Cardiac muscle cell (in vitro differentiated cells and primary cell): ENCODE measurements around the gene KCP. TPM values are rescaled to one million over a fixed set of nuclear protein-coding genes. Genes with fewer than 3 reads are reported as not detected.

Experiments used
- DNase-seq, 2 donors: peaks; one replicate each; pipeline versions ENCODE4 v3.0.0 to v3.0.0-alpha.2; 2010 to 2017; ENCODE audit warnings: low read depth in 1 of 2, low spot score in 1 of 2
- H3K27ac ChIP-seq: fragments of 200-600 bp; sonication (generic); 2 replicates; pipeline ENCODE4 v1.5.1; 2016
- H3K27me3 ChIP-seq: fragments of 200-600 bp; sonication (generic); 2 replicates; pipeline ENCODE4 v1.6.0; 2016; ENCODE audit warnings: control low read depth
- H3K36me3 ChIP-seq: fragments of 200-600 bp; sonication (generic); 2 replicates; pipeline ENCODE4 v1.5.1; 2016; ENCODE audit warnings: control low read depth
- H3K4me1 ChIP-seq: fragments of 200-600 bp; sonication (generic); 2 replicates; pipeline ENCODE4 v1.8.1; 2017; ENCODE audit warnings: low read depth, mild to moderate bottlenecking, mixed run types
- H3K4me3 ChIP-seq: fragments of 200-600 bp; sonication (generic); 2 replicates; pipeline ENCODE4 v1.5.1; 2016; ENCODE audit warnings: mild to moderate bottlenecking
- H3K9me3 ChIP-seq: fragments of 200-600 bp; sonication (generic); 2 replicates; pipeline ENCODE4 v1.5.1; 2017; ENCODE audit warnings: low read depth, mild to moderate bottlenecking, control low read depth
- CTCF ChIP-seq: IDR thresholded peaks from 2 replicates; pipeline ENCODE4 v1.5.1; 2012; ENCODE audit warnings: low read depth, mild to moderate bottlenecking, low read length
- polyA plus RNA-seq: library from polyadenylated mRNA; unstranded; fragments of >200 nt; fragmentation: Nextera tagmentation; extraction: Ambion mirVana; gene quantifications from 2 replicates; pipeline ENCODE4 v1.2.1, GENCODE V29; 2016
- total RNA-seq: library from RNA; depleted of rRNA; stranded (reverse); fragments of >200 nt; gene quantifications from 2 replicates; pipeline ENCODE4 v1.2.3, GENCODE V29; 2016

Gene KCP
- total and polyA plus RNA-seq, 2 experiments from 2014 or later: 1.2 to 1.6 TPM

GRCh38 chr7:128880791-128881457 is 29.6 kb downstream of the KCP start:
- no peak overlapping the region for H3K27ac ChIP-seq

GRCh38 chr7:128879939-128880746 is 30.4 kb downstream of the KCP start:
- Histone ChIP-seq H3K4me1 (peaks cover under 1% of the 10 kb centered on the region), H3K36me3 (no peaks in the 10 kb centered on the region), H3K9me3 (no peaks in the 10 kb centered on the region), H3K4me3 (no peak overlapping the region), H3K27ac (no peak overlapping the region), H3K27me3 (no peaks in the 10 kb centered on the region)
- DNase-seq: peak; percentile 77 to 84
- TF ChIP-seq CTCF: peak; percentile 89

More at GRCh38 chr7:128880791-128881457, 29.6 kb downstream of the KCP start:
- DNase-seq: no peak
- Histone ChIP-seq H3K36me3 (no peaks in the 10 kb centered on the region), H3K27me3 (no peaks in the 10 kb centered on the region), H3K9me3 (no peaks in the 10 kb centered on the region), H3K4me3 (no peak overlapping the region), H3K4me1 (no peaks in the 10 kb centered on the region)
- TF ChIP-seq CTCF: no peak

GRCh38 chr7:128879461-128879938 is 31.0 kb downstream of the KCP start:
- TF ChIP-seq CTCF: no peak
- Histone ChIP-seq H3K4me3 (no peak overlapping the region), H3K27me3 (no peaks in the 10 kb centered on the region), H3K4me1 (peaks cover 6% of the 10 kb centered on the region), H3K36me3 (no peaks in the 10 kb centered on the region), H3K9me3 (no peaks in the 10 kb centered on the region), H3K27ac (no peak overlapping the region)
- DNase-seq: no peak

GRCh38 chr7:128878226-128879105 is 32.0 kb downstream of the KCP start:
- Histone ChIP-seq H3K27ac (no peak overlapping the region), H3K4me3 (no peak overlapping the region), H3K36me3 (no peaks in the 10 kb centered on the region), H3K9me3 (no peaks in the 10 kb centered on the region), H3K27me3 (no peaks in the 10 kb centered on the region), H3K4me1 (peaks cover 6% of the 10 kb centered on the region)
- TF ChIP-seq CTCF: no peak
- DNase-seq: no peak

GRCh38 chr7:128877756-128878120 is 32.8 kb downstream of the KCP start:
- no peaks in the 10 kb centered on the region for H3K36me3 ChIP-seq
- no peak for TF ChIP-seq CTCF
- H3K27me3 ChIP-seq: no peaks in the 10 kb centered on the region
- no peak for DNase-seq
- no peak overlapping the region for H3K27ac ChIP-seq
- no peak overlapping the region for H3K4me3 ChIP-seq
- no peaks in the 10 kb centered on the region for H3K9me3 ChIP-seq
- H3K4me1 ChIP-seq: peaks cover 6% of the 10 kb centered on the region
